GM12875 (cell line): ENCODE results near the gene FYB1.

ENCODE experiments used
- H3K4me3 ChIP-seq: one replicate; pipeline ENCODE4 v1.5.1; 2011; ENCODE audit warnings: low read depth, low read length, control low read depth
- TF ChIP-seq, protein P1 (sequence below): IDR thresholded peaks from 2 replicates; pipeline ENCODE4 v1.5.1; 2011; ENCODE audit warnings: low read depth, mild to moderate bottlenecking, control low read depth, inconsistent platforms, low read length, moderate library complexity, borderline replicate concordance; ENCODE audit not compliant: insufficient read depth

FYB1 gene

DNA sequence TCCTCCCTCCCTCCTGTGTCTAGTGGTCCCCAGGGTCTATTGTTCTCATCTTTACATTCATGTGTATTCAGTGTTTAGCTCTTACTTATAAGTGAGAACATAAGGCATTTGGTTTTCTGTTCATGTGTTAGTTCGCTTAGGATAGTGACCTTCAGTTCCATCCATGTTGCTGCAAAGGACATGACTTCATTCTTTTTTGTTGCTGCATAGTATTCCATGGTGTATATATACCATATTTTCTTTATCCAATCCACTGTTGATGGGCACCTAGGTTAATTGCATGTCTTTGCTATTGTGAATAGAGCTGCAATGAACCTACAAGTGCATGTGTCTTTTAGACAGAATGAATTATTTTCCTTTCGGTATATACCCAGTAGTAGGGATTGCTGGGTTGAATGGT, 46.8 kb downstream of the FYB1 start:
- TF ChIP-seq, protein P1, sequence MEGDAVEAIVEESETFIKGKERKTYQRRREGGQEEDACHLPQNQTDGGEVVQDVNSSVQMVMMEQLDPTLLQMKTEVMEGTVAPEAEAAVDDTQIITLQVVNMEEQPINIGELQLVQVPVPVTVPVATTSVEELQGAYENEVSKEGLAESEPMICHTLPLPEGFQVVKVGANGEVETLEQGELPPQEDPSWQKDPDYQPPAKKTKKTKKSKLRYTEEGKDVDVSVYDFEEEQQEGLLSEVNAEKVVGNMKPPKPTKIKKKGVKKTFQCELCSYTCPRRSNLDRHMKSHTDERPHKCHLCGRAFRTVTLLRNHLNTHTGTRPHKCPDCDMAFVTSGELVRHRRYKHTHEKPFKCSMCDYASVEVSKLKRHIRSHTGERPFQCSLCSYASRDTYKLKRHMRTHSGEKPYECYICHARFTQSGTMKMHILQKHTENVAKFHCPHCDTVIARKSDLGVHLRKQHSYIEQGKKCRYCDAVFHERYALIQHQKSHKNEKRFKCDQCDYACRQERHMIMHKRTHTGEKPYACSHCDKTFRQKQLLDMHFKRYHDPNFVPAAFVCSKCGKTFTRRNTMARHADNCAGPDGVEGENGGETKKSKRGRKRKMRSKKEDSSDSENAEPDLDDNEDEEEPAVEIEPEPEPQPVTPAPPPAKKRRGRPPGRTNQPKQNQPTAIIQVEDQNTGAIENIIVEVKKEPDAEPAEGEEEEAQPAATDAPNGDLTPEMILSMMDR: no peak
- no peak overlapping the region for H3K4me3 ChIP-seq

DNA sequence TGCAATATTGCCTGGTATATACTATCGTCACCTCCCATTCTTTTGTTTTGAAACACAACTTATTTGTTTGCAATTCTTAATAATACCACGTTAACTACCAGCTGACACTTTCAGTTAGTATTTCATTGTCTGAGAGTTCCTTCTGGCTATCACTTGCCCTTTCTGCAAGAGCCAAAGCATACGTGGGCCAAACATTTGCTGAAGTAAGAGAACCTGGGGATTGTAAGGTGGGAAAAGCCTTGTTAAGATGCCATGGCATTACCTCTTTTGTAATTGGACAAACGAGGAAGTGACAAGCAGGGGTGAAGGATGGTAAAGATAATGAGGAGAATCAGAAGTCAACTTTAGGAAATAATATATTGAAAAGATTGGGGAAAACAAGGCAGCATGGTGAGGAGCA, 47.7 kb downstream of the FYB1 start:
- TF ChIP-seq, protein P1: no peak

DNA sequence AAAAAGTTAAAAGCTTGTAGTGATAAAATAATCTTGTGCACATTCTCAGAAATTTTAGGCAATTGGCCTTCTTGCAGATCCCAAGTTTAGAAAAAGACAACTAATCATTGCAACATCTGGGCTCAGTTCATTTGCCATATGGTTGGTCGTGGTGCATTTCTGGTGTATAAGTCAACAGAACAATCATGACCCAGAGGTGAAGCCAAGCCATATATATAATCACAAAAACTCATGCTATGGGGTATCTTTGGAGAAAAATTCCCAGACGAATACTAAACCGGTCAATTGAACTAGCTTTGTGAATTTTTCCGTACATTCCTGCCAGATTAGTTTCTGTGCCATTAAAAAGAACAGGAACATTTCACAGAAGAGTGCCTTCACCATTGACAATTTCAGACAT, 50.3 kb downstream of the FYB1 start:
- no peak overlapping the region for H3K4me3 ChIP-seq
- TF ChIP-seq, protein P1: no peak

More for the DNA sequence above, 47.7 kb downstream of the FYB1 start:
- no peak overlapping the region for H3K4me3 ChIP-seq

DNA sequence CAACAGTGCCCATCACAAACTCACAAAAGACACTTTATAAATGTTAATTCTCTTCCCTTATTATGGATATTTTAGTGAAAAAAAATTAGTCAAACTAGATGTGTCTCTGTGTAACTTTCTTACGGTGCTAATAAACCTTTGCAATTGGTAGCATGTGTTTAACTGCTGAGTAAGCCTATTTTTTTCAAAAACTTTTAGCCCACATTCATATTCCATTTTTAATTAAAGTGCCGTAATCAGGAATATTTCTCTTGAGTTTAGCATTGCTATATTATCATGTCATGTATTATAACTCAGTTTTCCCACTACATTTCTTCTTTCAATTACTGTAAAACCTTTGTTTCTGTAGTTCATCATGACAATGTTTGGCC, 51.4 kb downstream of the FYB1 start:
- TF ChIP-seq, protein P1: no peak
- no peak overlapping the region for H3K4me3 ChIP-seq

DNA sequence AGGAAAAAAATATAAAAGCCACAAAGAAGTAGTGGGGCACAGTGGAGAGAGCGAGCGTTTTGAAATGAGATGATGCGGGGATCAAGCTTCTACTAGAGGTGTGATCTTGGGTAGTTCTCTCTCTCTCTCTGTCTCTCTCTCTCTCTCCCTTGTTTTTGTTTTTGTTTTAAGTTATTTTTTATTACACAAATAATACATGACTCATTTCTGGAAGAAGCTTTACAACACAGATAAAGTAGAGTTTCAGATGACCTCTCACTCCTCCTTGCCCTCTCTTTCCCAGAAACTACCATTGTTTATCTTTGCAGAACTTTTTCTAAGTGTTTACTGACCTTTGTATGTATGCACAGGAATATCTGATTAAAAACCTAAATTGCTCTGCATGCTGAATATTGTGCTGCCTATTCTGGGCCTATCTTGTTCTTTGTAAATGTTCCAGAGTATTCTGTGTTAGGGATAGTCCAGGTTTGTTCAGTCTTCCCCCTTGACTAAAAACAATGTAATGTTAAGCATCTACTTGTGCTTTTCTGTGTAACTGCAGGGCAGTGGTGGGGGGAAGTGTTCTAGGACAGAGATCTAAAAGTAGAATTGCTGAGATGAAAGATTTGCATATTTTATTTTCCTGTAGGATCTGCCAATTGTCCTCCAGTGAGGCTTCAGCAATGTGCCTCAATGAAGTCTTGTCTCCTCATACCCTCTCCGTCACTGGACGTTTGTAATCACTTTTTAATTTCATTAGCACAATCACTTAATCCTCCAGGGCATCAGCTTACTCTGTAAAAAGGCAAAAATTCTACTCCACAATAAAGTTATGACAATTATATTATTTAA, 52.0 kb downstream of the FYB1 start:
- no peak overlapping the region for H3K4me3 ChIP-seq
- TF ChIP-seq, protein P1: no peak

DNA sequence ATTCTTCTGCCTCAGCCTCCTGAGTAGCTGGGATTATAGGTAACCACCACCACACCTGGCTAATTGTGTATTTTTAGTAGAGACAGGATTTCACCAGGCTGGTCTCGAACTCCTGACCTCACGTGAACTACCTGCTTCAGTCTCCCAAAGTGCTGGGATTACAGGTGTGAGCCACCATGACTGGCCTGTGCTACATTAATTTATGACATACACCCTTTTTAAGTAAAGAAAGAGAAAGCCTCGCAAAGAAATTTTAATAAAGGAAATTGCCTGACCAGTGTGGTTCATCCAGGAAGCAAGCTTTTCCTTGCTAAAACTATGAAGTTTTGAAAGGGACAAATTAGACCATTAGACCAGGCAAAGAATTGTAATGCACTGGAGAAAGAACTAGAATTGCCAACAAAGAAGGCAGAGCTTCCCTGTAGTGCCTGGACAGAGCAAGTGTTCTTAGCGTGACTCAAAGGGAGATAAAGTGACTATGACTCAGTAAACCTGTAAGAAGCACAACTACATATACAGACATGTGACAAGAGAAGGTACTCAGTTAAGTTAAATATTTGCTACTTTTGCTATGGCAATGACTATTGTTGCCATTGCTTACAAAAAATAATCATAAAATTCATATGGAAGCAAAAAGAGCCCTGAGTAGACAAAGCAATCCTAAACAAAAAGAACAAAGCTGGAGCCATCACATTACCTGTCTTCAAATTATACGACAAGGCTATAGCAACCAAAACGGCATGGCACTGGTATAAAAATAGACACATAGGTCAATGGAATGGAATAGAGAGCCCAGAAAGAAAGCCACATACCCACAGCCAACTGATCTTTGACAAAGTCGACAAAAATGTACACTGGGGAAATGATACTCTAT, 54.6 kb downstream of the FYB1 start:
- no peak overlapping the region for H3K4me3 ChIP-seq
- TF ChIP-seq, protein P1: no peak

DNA sequence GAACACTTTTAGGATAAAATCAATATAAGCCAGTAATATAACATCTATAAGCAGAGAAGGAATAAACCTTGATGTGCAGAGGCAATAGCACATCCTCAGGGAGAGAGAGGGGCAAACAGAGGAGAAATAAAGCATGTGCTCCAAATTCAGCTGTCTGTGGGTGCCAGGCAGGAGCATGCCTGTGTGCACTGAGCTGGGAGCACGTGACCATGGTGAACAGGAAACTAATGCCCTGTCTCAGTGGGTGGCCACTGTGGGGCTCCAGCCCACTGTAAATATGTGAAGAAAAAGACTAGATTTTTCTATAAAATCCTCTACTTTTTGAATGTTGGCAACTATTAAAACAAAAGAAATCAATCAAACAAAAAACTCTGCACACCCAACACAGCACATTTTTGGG, 55.3 kb downstream of the FYB1 start:
- TF ChIP-seq, protein P1: no peak
- H3K4me3 ChIP-seq: no peak overlapping the region
